Rectal smooth muscle tissue (tissue), 1 donor: ENCODE data around the gene PPP2R3C.
"Not testable (repeated sequence)": the region's sequence is repeated elsewhere in the genome, so short reads cannot be mapped to it uniquely, and the experiment has no call there.

Source experiments
- H3K27ac ChIP-seq: one replicate; pipeline ENCODE4 v1.7.0; 2013; ENCODE audit warnings: low read depth, low read length, inconsistent platforms
- H3K27me3 ChIP-seq: one replicate; pipeline ENCODE4 v1.7.0; 2013; ENCODE audit warnings: low read length; ENCODE audit not compliant: control insufficient read depth, insufficient read depth
- H3K36me3 ChIP-seq: one replicate; pipeline ENCODE4 v1.7.0; 2013; ENCODE audit warnings: low read length; ENCODE audit not compliant: control insufficient read depth, insufficient read depth
- H3K4me1 ChIP-seq: one replicate; pipeline ENCODE4 v1.7.0; 2013; ENCODE audit warnings: low read length; ENCODE audit not compliant: control insufficient read depth, insufficient read depth
- H3K4me3 ChIP-seq: one replicate; pipeline ENCODE4 v1.7.0; 2013; ENCODE audit warnings: low read length
- H3K9ac ChIP-seq: one replicate; pipeline ENCODE4 v1.7.0; 2013; ENCODE audit warnings: low read length

The PPP2R3C gene

DNA sequence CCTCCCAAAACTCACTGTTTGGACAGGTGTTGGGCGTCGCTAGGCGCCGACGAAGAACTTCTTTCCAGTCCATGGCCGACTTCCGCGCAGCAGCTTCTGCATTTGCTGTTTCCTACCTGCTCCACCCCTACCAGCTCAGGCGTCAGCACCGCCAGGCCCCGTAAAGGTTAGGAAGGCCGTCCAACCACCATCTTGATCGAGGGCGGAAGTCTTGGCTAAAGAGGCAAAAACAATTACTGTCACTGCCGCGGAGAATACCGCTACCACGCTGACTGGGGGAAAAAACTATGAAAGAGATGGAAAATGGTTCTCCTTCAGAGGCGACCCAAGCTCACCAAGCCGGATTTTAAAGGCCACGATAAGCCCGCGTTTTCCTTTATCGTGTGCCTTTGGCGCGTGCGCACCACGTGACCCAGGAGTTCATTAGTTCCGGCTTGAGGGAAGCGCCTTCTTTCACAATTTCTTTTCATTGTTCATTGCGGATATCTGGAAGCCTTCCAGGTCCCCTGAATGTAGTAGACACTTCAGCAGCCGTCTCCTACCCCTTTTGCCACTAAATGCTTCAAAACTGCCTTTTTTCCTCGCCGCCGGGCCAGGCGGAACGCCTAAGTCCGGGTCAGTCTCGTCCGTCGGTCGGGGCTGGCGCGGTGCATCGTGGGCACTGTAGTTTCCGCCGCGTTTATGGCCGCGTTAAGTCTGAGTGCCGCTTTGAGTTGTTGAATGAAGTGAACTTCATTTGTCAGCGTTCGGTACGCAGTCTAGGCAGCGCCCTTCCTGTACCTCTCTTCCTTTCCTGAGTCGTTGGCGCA is at the start of gene PPP2R3C, which contains the start of gene PRORP:
Gene PPP2R3C, minus strand, starts transcription at position 104 of the 809 bp plus-strand sequence. Its CDS starts 31 bp downstream, at position 73.
Gene PRORP, plus strand, starts transcription at position 666 of the 809 bp plus-strand sequence. CDS start 694 bp downstream, outside the sequence.
- peaks cover 2% of the 10 kb centered on the region for H3K36me3 ChIP-seq
- peak within 1 kb of the TSS; percentile 98 for H3K4me3 ChIP-seq
- peak within 1 kb of the TSS; percentile 98 for H3K9ac ChIP-seq
- peaks cover 8% of the 10 kb centered on the region for H3K4me1 ChIP-seq
- H3K27ac ChIP-seq: peak within 1 kb of the TSS; percentile 98
- H3K27me3 ChIP-seq: no peaks in the 10 kb centered on the region

DNA sequence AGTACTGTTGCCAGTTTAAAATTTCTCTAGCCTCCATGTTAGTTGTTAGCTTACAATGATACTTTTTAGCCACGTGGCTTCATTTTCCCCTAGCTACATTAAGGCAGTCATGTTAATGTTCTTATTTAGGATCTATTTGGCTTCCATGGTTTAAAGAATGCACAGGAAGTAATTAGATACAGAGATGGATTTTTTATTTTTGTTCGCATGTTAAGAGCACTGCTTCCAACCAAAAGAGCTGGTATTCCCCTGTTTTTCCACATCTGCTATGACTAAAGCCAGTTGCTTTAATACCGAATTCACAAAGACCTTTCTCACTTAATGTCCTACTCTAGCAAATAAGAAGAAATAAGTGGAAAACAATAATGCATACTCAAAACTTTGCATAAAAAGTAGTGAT is 45.7 kb upstream of the PPP2R3C start:
- no peak overlapping the region for H3K27ac ChIP-seq
- no peaks in the 10 kb centered on the region for H3K4me1 ChIP-seq
- no peaks in the 10 kb centered on the region for H3K27me3 ChIP-seq
- no peak overlapping the region for H3K4me3 ChIP-seq
- H3K9ac ChIP-seq: no peak overlapping the region
- no peaks in the 10 kb centered on the region for H3K36me3 ChIP-seq

DNA sequence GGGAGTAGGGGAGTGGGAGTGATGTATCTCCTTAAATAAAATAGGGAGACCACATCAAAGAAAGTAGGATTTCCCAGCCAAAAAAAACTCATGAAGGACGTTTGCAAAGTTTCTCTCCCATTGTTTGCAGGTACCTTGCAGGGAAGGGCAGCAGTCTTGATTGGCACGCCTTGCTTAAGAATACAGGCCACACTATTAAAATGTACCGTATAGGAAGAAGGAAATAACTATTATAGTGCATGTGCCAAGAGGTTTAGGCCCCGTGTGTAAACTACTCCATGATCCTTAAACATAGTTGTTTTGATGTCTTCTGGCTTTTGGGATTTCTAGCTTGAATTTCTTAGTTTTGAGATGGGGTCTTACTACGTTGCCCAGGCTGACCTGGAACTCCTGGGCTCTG is 43.1 kb upstream of the PPP2R3C start:
- Histone ChIP-seq H3K4me3 (no peak overlapping the region), H3K27ac (no peak overlapping the region), H3K9ac (no peak overlapping the region), H3K4me1 (no peaks in the 10 kb centered on the region), H3K36me3 (no peaks in the 10 kb centered on the region), H3K27me3 (no peaks in the 10 kb centered on the region)

DNA sequence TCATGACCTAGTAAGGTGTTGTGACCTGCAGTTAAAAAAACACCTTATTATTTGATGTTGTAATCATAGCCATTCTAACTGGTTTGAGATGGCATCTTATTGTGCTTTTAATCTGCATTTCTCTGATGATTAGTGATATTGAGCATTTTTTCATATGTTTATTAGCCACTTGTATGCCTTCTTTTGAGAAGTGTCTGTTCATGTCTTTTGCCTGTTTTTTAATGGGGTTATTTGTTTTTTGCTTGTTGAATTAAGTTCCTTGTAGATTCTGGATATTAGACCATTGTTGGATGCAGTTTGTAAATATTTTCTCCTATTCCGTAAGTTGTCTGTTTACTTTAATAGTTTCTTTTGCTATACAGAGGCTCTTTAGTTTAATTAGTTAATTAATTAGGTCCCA is 41.6 kb upstream of the PPP2R3C start:
- Histone ChIP-seq H3K27me3 (no peaks in the 10 kb centered on the region), H3K4me3 (no peak overlapping the region), H3K27ac (no peak overlapping the region), H3K4me1 (no peaks in the 10 kb centered on the region), H3K36me3 (no peaks in the 10 kb centered on the region), H3K9ac (no peak overlapping the region)

DNA sequence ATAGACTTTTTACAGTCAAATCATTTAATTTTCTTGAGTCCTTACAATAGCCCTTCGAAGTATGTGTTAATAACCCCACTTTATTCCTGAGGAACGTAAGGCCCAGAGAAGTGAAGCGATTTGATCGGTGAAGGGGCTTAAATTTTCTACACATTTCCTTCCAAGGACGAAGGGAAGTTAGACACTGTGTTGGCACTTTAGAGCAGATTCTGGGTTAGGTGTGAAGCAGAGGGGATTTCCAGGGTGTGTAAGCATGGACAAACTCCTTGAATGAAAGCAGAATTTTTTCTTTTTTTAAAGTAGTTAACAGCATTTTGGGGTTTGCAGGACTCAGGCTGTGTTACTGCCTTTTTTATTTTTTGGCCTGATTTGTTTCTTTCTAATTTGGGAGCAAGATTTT is 39.4 kb upstream of the PPP2R3C start:
- H3K27ac ChIP-seq: no peak overlapping the region
- H3K27me3 ChIP-seq: no peaks in the 10 kb centered on the region
- H3K36me3 ChIP-seq: no peaks in the 10 kb centered on the region
- no peaks in the 10 kb centered on the region for H3K4me1 ChIP-seq
- H3K4me3 ChIP-seq: no peak overlapping the region
- no peak overlapping the region for H3K9ac ChIP-seq

DNA sequence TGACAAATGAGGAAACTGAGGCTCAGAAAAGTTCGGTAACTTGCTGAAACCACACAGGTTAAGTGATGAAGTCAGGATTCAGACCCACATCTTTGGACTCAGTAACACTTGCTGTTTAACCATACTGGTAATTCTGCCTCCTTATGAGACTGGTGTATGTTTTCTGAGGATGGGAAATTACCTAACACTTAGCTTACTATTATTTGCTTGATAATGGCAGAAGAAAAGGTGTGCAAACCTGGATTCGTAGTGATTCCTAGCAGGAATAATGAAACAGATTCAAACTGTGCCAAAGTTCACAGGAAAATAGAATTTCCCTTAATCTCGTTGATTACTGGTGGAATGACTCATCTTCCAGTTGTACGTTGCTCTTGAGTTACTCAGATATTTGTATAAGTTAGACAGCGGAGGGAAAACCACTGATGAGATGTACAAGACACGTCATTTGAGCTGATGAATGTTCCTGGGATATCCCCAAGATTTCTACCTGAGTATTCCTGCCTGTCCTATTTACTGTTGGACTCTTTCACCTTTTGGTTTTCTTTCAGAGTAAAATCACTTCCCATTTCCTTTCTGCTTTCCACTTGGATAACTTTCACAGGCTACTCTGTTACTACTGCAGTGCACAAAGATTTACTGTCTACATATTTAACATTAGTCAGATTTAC is 38.1 kb upstream of the PPP2R3C start:
- Histone ChIP-seq H3K9ac (no peak overlapping the region), H3K36me3 (no peaks in the 10 kb centered on the region), H3K4me1 (no peaks in the 10 kb centered on the region), H3K27ac (no peak overlapping the region), H3K27me3 (no peaks in the 10 kb centered on the region), H3K4me3 (no peak overlapping the region)

DNA sequence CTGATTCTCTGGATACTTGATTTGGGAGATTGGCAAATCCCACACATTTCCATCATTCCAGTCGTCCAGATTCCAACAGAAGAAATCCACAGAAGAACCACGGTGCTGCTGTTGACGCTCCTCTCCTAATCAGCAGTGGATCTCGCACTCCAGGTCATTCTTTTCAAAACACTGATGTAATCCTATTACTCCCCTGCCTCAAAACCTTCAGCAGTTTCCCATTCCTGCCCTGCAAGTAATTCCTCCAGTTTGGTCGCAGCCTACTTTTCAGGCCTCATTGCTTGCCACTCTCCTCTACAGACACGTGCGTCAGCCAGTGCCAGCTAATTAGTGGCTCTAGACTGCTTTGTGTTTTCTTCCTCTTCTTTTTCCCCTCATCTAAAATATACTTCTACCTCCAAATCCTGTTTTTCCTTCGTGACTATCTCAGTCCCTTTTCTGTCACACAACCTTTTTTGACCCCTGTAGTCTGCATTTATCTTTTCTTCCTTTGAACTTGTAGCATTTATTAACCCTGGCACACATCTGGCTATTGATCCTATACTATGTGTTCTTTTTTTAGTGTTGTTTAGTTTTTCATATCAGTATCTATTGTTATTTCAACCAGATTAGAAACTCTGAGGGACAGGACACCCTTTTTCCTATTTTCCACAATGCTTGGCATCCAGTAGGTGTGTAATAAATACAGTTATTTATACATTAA is 37.3 kb upstream of the PPP2R3C start:
- Histone ChIP-seq H3K4me1 (no peaks in the 10 kb centered on the region), H3K27me3 (no peaks in the 10 kb centered on the region), H3K36me3 (no peaks in the 10 kb centered on the region), H3K9ac (no peak overlapping the region), H3K4me3 (no peak overlapping the region), H3K27ac (no peak overlapping the region)

DNA sequence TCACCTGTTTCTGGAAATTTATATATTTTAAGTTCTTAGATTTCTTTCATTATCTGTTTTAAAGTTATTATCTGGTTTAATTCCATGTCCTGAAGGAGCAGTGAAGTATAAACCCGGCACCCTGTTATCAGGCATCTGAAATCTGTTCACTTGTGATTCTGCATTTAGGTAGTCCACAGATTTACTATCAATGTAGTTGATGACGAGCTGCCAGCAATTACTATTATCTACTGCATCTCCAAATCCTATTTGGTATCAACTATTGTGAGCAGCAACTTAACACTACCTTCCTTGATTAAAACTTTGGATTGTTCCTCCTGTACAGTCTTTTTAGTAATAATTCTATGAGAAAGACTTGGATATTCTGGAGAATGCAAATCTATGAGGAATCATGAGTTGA is 36.7 kb upstream of the PPP2R3C start:
- no peaks in the 10 kb centered on the region for H3K27me3 ChIP-seq
- H3K9ac ChIP-seq: no peak overlapping the region
- H3K27ac ChIP-seq: no peak overlapping the region
- H3K36me3 ChIP-seq: no peaks in the 10 kb centered on the region
- no peak overlapping the region for H3K4me3 ChIP-seq
- no peaks in the 10 kb centered on the region for H3K4me1 ChIP-seq

DNA sequence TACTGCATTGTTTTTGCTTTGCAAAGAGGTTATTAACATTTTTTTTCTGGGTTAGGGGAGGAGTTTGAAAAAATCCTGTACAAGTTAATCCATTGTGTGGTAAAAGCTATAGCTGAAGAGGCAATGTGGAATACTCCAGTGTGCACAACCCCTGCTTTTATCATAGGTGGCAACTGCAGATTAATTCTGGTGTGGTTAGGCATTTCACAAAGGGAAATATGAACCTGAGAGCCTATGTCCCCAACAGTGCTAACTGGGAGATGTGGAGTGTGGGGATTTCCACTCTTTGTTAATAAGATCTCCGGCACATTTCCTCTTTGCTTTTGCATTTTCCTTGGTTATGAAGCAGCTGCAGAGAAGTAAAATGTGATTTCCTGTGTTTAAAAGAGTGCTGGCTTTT is 34.2 kb upstream of the PPP2R3C start:
- Histone ChIP-seq H3K27ac (no peak overlapping the region), H3K4me3 (no peak overlapping the region), H3K36me3 (no peaks in the 10 kb centered on the region), H3K4me1 (no peaks in the 10 kb centered on the region), H3K9ac (no peak overlapping the region), H3K27me3 (no peaks in the 10 kb centered on the region)

DNA sequence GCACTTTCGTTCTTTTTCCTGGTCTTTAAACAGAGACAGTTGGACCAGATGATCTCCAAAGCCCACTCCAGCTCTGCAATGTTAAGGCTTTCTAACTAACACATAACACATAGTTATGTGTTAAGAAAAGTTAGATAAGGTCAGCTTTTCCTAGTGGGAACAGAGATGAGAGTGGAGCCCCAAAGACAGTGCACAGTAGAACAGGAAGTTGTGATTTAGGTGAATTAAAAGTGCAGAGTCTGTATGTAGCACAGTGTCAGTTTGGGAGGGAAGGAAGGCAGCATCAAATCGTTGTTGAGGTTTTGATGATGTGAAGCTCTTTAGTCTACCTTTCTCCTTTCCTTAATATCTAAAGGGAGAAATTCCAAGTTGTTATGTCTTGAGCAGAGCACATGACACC is 32.2 kb upstream of the PPP2R3C start:
- H3K27me3 ChIP-seq: no peaks in the 10 kb centered on the region
- no peaks in the 10 kb centered on the region for H3K4me1 ChIP-seq
- H3K9ac ChIP-seq: no peak overlapping the region
- H3K27ac ChIP-seq: no peak overlapping the region
- no peak overlapping the region for H3K4me3 ChIP-seq
- H3K36me3 ChIP-seq: no peaks in the 10 kb centered on the region

DNA sequence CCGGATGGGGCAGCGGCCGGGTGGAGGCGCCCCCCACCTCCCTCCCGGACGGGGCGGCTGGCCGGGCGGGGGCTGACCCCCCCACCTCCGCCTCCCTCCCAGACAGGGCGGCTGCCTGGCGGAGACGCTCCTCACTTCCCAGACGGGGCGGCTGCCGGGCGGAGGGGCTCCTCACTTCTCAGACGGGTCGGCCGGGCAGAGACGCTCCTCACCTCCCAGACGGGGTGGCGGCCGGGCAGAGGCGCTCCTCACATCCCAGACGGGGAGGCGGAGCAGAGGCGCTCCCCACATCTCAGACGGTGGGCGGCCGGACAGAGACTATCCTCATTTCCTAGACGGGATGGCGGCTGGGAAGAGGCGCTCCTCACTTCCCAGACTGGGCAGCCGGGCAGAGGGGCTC is 30.7 kb upstream of the PPP2R3C start:
- not testable (repeated sequence) for H3K36me3 ChIP-seq, H3K4me3 ChIP-seq, H3K27me3 ChIP-seq, H3K27ac ChIP-seq, H3K4me1 ChIP-seq, H3K9ac ChIP-seq

DNA sequence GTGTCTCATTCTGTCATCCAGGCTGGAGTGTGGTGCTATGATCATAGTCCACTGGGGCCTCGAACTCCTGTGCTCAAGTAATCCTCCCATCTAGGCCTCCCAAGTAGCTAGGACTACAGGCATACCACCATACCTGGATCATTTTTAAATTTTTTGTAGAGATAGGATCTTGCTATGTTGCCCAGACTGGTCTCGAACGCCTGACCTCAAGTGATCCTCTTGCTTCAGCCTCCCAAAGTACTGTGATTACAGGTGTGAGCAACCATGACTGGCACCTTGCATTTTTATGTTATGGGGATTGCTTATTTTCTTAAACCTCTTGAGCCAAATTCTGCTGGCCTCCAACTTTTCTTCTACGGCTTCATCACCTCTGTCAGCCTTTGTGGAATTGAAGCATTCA is 27.4 kb upstream of the PPP2R3C start:
- no peaks in the 10 kb centered on the region for H3K4me1 ChIP-seq
- H3K36me3 ChIP-seq: no peaks in the 10 kb centered on the region

More for the DNA sequence above, 27.4 kb upstream of the PPP2R3C start:
- Histone ChIP-seq H3K27me3 (no peaks in the 10 kb centered on the region), H3K4me3 (no peak overlapping the region), H3K27ac (no peak overlapping the region), H3K9ac (no peak overlapping the region)
